IPS-11a (cell line): ENCODE data around the gene NAIF1.
"Not testable (repeated sequence)": the region's sequence is repeated elsewhere in the genome, so short reads cannot be mapped to it uniquely, and the experiment has no call there.

ENCODE experiments used
- H3K4me3 ChIP-seq: one replicate; pipeline ENCODE4 v1.5.1; 2013; ENCODE audit warnings: low read depth, low read length, control low read depth

The NAIF1 gene

DNA sequence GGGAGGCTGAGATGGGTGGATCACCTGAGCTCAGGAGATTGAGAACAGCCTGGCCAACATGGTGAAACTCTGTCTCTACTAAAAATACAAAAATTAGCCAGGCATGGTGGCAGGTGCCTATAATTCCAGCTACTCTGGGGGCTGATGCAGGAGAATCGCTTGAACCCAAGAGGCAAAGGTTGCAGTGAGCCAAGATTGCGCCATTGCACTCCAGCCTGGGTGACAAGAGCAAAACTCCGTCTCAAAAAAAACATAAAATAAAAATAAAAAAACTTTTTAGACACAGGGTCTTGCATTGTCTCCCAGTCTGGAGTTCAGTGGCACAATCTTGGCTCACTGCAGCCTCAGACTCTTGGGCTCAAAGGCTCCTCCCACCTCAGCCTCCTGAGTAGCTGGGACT is 30.6 kb downstream of the NAIF1 start:
- not testable (repeated sequence) for H3K4me3 ChIP-seq

DNA sequence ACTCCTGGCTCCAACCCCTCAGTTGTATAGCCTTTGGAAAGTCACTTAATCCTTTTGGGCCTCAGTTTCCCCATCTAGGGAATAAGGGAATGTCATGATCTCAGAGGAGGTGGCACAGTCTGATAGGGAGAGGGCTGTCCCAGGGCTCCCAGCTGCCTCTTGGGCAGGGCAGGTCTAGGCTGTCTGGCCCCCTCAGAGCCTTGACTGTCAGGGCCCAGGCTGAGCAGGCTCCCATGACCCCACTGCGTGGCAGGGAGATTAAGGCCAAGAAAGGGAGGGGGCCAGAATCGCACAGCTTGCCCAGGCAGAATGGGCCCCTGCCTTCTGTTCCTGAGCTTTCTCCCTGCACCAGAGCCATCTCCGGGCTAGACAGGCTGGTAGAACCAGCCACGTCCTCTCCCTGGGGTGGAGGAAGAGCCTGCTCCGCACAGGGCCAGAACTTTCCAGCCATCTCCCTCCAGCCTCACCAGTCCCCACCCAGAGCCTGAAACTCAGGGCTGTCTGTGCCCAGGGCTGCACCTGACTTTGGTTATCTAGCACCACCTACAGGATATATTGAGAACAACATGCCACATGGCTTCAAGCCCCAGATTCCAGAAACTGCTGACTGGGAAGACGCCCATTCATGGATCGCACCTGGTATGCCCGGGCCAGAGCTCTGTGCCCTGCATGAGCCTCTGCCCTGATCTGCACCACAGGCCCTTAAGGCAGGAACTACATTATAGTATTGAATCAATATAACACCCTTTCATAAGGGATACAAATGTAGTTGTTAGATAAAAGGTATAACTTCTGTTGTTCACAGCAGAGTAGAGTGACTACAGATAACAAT is 32.1 kb downstream of the NAIF1 start:
- no peak overlapping the region for H3K4me3 ChIP-seq

DNA sequence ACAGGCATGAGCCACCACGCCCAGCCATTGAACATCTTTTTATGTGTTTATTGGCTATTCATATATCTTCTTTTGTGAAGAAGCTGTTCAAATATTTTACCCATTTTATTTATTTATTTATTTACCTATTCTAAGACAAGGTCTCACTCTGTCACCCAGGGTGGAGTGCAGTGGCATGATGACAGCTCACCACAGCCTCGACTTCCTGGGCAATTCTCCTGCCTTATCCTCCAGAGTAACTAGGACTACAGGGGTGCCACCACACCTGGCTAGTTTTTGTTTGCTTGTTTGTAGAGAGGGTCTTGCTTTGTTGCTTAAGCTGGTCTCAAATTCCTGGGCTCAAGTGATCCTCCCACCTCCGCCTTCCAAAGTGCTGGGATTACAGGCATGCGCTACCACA is 33.5 kb downstream of the NAIF1 start:
- no peak overlapping the region for H3K4me3 ChIP-seq

DNA sequence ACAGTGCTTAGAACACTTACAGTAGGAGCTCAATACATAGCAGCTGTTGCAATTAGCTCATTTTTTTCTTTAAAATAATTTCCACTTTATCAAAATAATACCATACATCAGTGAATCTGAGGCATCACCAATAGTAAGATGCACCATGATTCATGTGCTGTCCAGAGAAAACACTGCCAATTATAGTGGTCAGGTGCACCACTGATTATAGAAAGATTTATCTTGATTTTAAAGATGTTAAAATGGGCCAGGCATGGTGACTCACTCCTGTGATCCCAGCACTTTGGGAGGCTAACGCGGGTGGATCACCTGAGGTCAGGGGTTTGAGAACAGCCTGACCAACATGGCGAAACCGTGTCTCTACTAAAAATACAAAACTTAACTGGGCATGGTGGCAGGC is 39.4 kb downstream of the NAIF1 start:
- no peak overlapping the region for H3K4me3 ChIP-seq

DNA sequence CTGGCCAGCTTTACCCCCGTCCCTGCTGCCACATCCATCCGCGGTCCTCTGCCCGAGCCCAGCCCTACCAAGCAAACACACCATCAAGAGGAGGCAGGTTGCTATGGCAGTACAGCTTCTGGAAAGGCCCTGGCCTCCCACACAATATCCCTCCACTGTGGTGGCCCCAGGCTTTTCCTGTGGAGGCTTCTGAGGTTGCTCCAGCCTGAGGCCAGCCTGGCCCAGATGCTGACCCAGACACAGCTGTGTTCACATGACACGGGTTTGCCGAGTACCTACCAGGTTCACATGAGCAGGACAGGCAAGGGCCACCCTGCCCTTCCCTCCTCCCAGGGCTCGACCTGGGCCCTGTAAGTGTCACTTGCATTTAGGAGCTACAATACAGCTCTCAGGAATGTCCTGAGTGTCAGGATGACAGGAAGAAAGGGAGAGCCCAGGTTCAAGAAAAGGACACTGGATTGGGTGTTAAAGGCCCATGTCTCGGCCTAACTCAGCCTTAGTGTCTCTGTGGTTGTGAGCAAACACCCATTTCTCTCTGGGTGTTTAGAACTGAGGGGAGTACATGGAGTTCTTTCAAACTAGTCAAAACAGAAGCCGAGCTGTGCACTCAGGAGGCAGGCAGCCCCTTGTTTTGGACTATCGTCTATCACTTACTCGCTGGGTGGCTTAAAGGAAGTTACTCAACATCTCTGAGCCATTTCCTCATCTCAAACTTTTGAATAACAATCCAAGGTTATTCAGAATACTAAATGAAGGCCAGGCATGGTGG is 40.2 kb downstream of the NAIF1 start:
- H3K4me3 ChIP-seq = no peak overlapping the region

DNA sequence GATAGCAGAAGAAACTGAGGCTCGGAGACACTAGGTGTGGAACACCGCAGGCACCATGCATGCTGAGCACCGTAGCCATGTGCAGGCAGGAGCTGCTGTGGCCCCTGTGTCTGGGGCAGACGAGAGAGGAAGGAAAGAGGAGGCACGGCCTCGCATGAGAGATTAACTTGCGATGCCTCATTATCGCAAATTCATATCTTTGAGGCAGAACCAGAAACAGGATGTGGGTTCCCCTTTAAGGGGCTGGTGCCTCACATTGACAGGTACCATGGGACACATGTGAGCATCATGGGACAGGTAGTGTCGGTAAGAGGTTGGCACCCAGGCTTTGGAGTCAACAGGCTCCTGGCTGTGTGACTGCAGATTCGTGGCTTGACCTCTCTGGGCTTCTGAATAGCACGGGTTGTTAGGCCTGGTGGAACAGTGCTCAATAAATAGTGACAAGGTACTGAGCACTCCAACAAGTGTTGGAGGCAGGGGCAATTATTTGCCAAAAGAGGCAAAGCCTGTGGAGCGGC is 40.8 kb downstream of the NAIF1 start:
- H3K4me3 ChIP-seq = no peak overlapping the region

DNA sequence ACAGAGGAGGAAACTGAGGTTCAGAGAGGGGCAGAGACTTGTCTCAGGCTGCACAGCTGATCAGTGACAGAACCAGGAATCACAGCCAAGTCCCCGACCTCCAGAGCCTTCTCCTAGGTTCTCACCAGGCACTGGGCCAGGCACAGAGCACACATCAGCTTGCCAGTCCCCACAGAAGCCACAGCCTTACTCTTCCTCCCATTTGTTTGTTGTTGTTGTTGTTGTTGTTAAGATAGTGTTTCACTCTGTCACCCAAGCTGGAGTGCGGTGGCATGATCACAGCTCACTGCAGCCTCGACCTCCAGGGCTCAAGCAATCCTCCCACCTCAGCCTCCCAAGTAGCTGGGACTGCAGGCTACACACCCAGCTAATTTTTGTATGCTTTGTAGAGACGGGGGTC is 41.4 kb downstream of the NAIF1 start:
- no peak overlapping the region for H3K4me3 ChIP-seq

DNA sequence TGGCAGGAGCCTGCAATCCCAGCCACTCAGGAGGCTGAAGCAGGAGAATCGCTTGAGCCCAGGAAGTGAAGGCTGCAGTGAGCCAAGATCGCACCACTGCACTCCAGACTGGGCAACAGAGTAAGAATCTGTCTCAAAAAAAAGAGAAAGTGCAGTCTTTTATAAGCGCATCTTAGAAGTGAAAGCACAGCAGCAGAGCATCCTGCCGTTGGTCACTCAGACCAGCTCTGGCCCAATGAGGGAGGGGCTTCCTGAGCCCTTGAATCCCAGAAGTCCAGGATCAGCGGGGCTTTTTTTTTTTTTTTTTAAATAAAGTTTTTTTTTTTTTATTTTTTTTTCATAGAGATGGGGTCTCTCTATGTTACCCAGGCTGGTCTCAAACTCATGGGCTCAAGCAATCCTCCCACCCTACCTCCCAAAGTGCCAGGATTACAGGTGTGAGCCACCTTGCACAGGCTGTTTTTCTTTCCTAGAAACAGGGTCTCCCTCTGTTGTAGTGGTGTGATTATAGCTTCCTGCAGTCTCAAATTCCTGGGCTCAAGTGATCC is 42.3 kb downstream of the NAIF1 start:
- H3K4me3 ChIP-seq = no peak overlapping the region

DNA sequence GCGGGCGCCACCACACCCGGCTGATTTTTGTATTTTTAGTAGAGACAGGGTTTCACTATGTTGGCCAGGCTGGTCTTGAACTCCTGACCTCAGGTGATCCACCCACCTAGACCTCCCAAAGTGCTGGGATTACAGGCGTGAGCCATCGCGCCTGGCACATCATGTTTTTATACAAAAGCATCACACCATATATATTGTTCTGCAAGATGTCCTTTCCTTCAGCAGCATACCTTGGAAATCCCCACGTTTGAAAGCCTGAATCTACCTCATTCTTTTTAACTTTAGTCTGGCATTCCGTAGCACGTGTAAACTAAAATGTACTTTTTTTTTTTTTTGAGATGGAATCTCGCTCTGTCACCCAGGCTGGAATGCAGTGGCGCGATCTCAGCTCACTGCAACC is 43.4 kb downstream of the NAIF1 start:
- not testable (repeated sequence) for H3K4me3 ChIP-seq

DNA sequence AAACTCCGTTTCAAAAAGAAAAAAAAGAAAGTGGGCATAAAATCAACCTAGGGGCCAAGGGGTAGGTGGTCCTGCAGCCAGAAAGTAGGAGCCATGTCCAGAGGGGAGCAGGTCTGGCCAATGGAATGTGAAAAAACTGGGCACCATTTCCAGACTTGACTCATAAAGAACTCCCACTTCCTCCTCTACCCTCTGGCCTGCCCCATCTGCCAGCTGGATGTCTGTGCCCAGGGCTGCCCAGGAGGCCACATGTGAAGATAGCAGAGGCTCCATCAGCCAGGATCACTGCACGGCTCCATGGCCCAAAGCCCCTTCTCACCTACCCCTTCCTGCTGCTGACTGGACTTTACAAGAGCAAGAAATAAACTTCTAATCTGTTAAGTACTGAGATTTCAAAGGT is 44.2 kb downstream of the NAIF1 start:
- no peak overlapping the region for H3K4me3 ChIP-seq

DNA sequence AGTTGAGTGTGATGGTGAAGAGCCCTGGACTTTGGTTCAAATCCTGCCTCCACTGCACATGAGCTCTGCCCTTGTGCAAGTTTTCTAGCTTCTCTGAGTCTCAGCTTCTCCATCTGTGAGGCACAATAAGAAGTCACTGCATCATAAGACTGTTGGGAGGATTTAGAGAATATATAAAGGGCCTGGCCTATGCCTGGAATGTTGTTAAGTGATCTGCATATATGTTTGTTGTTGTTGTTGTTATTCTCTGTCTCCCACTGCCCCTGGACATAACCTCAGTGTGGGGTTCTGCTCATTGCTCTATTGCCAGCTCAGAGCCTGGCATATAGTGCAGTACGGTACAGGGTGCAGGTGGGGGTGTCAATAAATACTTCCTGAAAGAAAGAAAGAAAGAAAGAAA is 46.0 kb downstream of the NAIF1 start:
- H3K4me3 ChIP-seq = no peak overlapping the region

DNA sequence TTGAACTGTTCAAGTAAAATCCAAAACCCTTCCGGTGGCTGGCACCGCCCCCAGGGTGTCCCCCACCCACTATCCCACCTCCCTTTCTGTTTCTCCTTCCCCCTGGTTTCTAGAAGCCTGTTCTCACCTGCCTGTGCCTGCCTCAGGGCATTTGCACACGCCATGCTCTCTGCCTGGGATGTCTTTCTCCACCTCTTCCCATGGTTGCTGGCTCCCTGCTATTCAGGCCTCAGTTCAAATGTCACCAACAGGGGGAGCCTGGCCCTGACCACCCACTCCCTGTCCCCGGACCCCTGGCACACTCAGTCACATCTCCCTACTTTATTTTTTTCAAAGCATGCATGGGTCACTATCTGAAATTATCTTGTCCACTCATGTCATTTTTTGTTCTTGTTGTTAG is 46.4 kb downstream of the NAIF1 start:
- H3K4me3 ChIP-seq = no peak overlapping the region

DNA sequence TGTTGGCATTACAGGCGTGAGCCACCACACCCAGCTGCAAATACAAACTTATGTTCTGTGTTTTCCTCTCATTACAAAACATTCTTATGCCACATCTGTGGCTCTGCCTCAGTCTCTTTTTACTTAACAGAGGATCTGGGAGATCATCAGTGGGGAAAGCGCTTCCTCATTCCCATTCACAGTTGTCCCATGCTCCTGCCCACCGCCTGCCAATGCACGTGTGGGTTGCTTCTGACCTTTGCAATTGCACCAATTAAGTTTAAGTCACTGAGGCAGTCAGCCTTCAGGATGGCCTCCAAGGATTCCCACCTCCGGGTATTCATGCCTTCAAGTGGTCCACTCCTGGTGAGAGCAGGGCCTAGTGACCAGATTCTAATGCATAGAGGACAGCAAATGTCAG is 51.4 kb downstream of the NAIF1 start:
- no peak overlapping the region for H3K4me3 ChIP-seq
